Stimulated activated CD4-positive, alpha-beta T cell treated with anti-CD3 and anti-CD28 coated beads, Interleukin-1b, Interleukin-23, amount 100 ng/mL, for 24 hours (primary cell): Measurements from ENCODE around the gene LRWD1.
"Not testable (repeated sequence)": the region's sequence is repeated elsewhere in the genome, so short reads cannot be mapped to it uniquely, and the experiment has no call there.

Experiments
- DNase-seq, 4 experiments: peaks; one replicate each; pipeline ENCODE4 v3.0.0-alpha.2; 2020; ENCODE audit warnings: low read depth in 4 of 4, low spot score in 1 of 4

The LRWD1 gene

DNA sequence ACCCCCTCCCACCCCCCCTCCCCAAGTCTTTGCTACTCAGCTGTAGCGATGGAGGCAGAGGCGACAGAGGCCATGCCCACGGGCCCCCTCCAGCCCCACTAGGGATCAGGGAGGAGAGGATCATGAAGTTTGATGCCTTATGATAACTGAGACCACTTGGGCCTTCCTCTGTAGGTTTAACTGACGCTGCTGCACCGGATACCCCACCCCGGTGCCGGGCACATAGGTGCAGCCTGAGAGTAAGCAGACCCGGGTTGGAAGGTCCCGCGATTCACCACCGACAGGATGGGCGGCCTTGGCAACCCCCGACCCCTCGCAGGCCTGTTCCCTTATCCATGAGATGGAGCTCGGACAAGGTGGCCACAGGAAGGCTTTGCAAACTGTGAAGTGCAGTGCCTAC is 29.2 kb downstream of the LRWD1 start:
- DNase-seq, result not testable (repeated sequence)

- DNase-seq, result not testable (repeated sequence)
These were observed 29.8 kb downstream of the LRWD1 start for GRCh38 chr7:102494473-102495149.

DNA sequence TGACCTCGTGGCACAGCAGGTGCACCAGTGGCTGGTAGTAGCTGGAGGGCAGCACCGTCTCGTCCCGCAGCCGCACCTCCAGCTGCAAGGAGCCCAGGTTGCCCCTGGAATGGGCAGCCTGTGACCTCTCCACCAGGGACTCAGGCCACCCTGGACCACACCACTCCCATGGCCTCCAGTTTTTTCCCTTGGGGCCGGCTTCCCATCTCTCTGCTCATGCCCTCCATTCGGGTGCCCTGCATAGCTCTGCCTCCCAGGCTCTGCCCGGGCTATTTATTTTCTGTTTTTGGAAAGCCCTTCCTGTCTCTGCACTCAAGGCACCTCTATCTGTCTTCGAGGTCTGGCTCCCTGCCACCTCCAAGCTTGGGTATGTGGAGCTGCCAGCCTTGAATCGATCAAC is 32.1 kb downstream of the LRWD1 start:
- DNase-seq, result not testable (repeated sequence)

DNA sequence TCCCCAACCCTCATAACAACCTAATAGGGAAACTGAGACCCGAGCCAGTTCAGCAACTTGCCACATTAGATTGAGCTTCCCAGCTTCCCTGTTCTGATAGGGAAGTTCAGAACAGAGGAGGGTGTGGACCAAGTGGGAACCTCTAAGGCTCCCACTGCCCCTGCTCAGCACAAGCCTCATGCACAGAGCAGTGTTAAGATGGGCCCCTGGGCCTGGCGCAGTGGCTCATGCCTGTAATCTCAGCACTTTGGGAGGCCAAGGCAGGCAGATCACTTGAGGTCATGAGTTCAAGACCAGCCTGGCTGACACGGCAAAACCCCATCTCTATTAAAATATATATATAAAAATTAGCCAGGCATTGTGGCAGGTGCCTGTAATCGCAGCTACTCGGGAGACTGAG is 32.5 kb downstream of the LRWD1 start:
- DNase-seq, result not testable (repeated sequence)

- not testable (repeated sequence) for DNase-seq
These were observed 33.5 kb downstream of the LRWD1 start for GRCh38 chr7:102498321-102498720.

DNA sequence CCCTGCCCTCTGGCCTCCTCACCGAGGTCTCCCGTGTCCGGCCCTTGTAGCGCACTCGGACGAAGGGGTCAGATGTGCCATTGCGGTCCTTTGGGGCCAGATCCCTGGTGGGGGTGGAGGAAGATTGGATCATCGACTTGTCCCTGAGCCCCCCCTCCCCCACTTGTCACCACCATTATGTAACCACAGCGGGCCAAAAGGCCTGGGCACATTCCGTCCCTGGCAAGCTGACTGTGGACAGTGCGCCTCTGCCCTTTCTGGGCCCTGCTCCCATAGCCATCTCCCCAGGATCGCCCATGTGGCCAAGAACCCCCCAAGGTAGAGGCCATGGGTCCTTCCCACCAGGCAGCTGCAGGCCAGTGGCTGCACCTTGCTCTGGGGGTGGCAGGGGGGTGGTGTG is 38.4 kb downstream of the LRWD1 start:
- DNase-seq, result not testable (repeated sequence)

GRCh38 chr7:102505298-102506185 is 40.8 kb downstream of the LRWD1 start:
- DNase-seq, result not testable (repeated sequence)

GRCh38 chr7:102507410-102508088 is 42.8 kb downstream of the LRWD1 start:
- DNase-seq, result not testable (repeated sequence)

DNA sequence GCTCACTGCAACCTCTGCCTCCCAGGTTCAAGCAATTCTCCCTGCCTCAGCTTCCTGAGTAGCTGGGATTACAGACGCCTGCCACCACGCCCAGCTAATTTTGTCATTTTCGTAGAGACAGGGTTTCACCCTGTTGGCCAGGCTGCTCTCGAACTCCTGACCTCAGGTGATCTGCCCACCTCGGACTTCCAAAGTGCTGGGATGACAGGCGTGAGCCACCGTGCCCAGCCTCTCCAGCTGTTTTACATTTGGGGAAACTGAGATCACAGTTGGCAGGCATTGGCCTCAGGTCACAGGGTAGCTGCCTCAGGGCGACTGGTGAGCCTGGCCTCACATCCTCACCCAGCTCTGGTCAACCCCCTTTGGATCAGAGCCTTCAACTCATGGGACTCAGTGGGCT is 45.8 kb downstream of the LRWD1 start:
- DNase-seq, result not testable (repeated sequence)

DNA sequence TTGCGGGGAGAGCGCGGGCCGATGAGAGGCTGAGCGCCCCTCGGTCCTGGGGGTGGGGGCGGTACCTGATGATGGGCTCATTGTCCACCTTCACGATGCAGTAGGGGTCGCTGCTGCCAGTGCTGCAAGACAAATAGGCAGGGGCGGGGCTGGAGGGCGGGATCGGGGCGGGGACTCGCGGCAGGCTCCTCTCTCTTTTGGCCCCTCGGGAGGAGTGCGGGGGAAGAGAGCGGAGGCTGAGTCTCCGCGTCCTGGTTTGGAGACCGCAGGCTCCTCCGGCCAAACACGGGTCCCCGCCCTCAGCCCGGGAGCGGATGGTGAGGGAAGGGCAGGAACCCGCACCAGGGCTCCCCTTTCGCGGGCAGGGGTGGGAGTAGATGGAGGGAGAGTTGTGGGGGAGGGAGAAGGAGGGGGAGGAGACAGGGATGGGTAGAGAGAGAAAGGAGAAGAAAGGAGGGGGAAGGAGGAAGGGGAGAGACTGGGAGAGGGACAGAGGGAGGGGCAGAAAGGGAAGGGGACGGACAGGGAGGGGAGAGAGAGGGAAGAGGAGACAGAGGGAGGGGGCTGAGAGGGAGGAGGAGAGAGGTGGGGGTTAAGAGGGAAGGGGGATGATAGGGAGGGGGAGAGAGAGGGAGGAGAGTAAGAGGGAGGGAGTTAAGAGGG is 47.2 kb downstream of the LRWD1 start:
- not testable (repeated sequence) for DNase-seq

DNA sequence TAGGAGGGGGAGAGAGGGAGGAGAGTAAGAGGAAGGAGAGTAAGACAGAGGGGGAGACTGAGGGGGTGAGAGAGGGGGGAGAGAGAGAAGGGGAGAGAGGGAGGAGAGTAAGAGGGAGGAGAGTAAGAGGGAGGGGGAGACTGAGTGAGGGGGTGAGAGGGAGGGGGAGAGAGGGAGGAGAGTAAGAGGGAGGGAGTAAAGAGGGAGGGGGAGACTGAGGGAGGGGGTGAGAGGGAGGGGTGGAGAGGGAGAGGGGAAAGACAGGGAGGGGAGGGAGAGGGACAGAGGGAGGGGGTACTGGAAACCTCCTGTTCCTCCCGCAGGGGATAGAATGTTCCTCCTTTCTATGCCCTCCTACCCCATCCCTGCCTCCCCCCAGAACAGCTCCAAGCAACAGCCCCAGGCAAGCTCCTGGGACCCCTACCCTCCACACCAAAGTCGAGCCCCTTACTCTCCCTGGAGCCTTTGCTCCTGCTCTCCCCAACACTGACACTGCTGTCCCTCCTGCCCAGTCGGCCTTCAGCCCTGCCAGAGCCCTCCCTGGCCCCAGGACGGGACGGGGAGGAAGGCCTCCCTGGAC is 47.9 kb downstream of the LRWD1 start:
- not testable (repeated sequence) for DNase-seq

- DNase-seq, result not testable (repeated sequence)
These were observed 50.3 kb downstream of the LRWD1 start for GRCh38 chr7:102514881-102515721.

DNA sequence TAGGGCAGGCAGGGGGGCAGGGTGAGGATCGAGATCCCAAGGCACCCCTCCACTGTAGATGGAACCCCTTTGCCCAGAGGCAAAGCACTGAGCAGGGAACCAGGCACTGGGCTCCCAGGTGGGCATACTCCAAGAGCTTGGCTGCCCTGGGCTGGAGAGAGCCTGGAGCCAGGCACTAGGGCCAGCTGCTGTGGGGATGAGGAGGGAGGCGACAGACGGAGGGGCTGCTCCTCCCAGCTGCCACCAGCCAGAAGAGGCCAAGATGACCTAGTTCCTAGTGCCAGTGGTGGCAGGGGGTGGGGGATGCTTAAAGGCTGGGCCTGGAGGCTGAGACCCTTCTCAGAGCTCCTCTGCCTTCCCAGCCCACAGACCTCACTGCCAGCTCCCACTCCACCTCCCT is 51.1 kb downstream of the LRWD1 start:
- DNase-seq, result not testable (repeated sequence)

- DNase-seq, result not testable (repeated sequence)
These were observed 52.2 kb downstream of the LRWD1 start for GRCh38 chr7:102516951-102517350.

- not testable (repeated sequence) for DNase-seq
These were observed 52.9 kb downstream of the LRWD1 start, which contains the start of gene RASA4B for GRCh38 chr7:102517550-102518147. TSS of gene RASA4B (minus strand) at chr7:102517777. CDS start at chr7:102517710, 67 bp downstream.

- DNase-seq, result not testable (repeated sequence)
These were observed 56.0 kb downstream of the LRWD1 start for GRCh38 chr7:102520797-102521196.
